Measurements from ENCODE around the gene CEP135.

The CEP135 gene

DNA sequence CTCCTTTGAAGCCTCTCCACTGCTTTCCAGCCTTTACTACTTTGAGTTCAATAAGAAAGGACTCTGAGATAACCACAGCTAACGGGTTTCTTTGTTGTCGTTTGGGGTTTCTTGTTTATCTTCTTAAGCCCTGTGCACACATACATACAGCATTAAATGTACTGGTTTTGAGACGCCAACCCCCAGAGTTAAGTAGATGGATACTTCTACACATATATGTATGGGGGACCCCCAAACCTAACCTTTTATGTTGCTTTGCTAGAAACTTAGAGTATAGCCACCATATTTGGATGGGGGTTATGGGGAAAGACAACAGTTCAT, 697 bp downstream of the CEP135 start:
- Histone ChIP-seq H3K27me3 (ENCODE audit: insufficient read depth, low read length, poor library complexity) (no peaks in the 10 kb centered on the region), H2AFZ (ENCODE audit: low read depth, low read length) (peak overlapping the region; percentile 81), H3K9me3 (ENCODE audit: insufficient read depth, low read length, severe bottlenecking) (no peaks in the 10 kb centered on the region), H3K4me2 (ENCODE audit: insufficient read depth, low read length) (peak overlapping the region; percentile 70), H4K20me1 (ENCODE audit: insufficient read depth, low read length) (no peaks in the 10 kb centered on the region), H3K27ac (ENCODE audit: low read length) (peak overlapping the region; percentile 87), H3K4me1 (ENCODE audit: insufficient read depth, low read length) (peaks cover 39% of the 10 kb centered on the region), H3K9ac (ENCODE audit: low read depth, low read length) (peak overlapping the region; percentile 78), H3K36me3 (ENCODE audit: insufficient read depth, low read length) (peaks cover 23% of the 10 kb centered on the region), H3K4me3 (ENCODE audit: low read depth in 1 of 2, low read length in 2 of 2) (peak overlapping the region; percentile 49 to 81), H3K79me2 (ENCODE audit: insufficient read depth, low read length) (peaks cover 46% of the 10 kb centered on the region)
- DNase-seq: no peak
- no peak; the same call in 2 of the 3 replicates for ATAC-seq (ENCODE audit: insufficient read depth, low read depth)
- TF ChIP-seq CTCF (IDR thresholded peaks at IDR 0.05; ENCODE audit: borderline replicate concordance, extremely low read depth, low read length, poor library complexity, severe bottlenecking): no peak
- TF ChIP-seq EZH2 (IDR thresholded peaks at IDR 0.05; ENCODE audit: borderline replicate concordance, low read depth, low read length, severe bottlenecking): no peak

- Histone ChIP-seq H3K4me3 (ENCODE audit: low read depth in 1 of 2, low read length in 2 of 2) (no peak overlapping the region), H3K9ac (ENCODE audit: low read depth, low read length) (no peak overlapping the region), H3K27ac (ENCODE audit: low read length) (no peak overlapping the region), H3K4me1 (ENCODE audit: insufficient read depth, low read length) (peaks cover 39% of the 10 kb centered on the region), H2AFZ (ENCODE audit: low read depth, low read length) (no peak overlapping the region), H3K27me3 (ENCODE audit: insufficient read depth, low read length, poor library complexity) (no peaks in the 10 kb centered on the region), H3K79me2 (ENCODE audit: insufficient read depth, low read length) (peaks cover 48% of the 10 kb centered on the region), H3K9me3 (ENCODE audit: insufficient read depth, low read length, severe bottlenecking) (no peaks in the 10 kb centered on the region), H4K20me1 (ENCODE audit: insufficient read depth, low read length) (peaks cover 3% of the 10 kb centered on the region; the same call in 1 of the 2 replicates), H3K4me2 (ENCODE audit: insufficient read depth, low read length) (peak overlapping the region; percentile 70), H3K36me3 (ENCODE audit: insufficient read depth, low read length) (peaks cover 41% of the 10 kb centered on the region)
- DNase-seq (no peak), ATAC-seq (ENCODE audit: insufficient read depth, low read depth) (no peak)
- TF ChIP-seq EZH2 (IDR thresholded peaks at IDR 0.05; ENCODE audit: borderline replicate concordance, low read depth, low read length, severe bottlenecking) (no peak), CTCF (IDR thresholded peaks at IDR 0.05; ENCODE audit: borderline replicate concordance, extremely low read depth, low read length, poor library complexity, severe bottlenecking) (no peak)
Measured at GRCh38 chr4:55951191-55951922, 2.6 kb downstream of the CEP135 start.

DNA sequence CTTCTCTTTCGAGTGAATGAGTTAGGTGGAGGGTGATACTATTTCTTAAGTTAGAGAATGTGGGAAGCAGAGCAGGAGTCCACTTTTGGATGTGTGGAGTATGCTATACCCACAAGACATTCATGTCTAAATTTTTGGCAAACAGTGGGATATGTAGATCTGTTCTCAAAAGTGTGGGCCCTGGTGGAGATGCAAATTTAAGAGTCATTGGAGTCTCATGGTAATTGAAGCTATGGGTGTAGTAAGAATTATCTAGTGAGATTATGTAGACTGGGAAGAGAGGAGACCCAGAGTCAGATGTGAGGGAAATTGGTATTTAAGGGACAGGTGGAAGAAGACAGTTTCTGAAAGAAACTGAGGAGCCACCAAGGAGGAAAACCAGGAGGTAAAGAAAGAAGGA, 7.0 kb downstream of the CEP135 start:
- Histone ChIP-seq H2AFZ (ENCODE audit: low read depth, low read length) (no peak overlapping the region), H3K79me2 (ENCODE audit: insufficient read depth, low read length) (peaks cover 28% of the 10 kb centered on the region), H3K4me3 (ENCODE audit: low read depth in 1 of 2, low read length in 2 of 2) (no peak overlapping the region), H3K27ac (ENCODE audit: low read length) (no peak overlapping the region), H3K9me3 (ENCODE audit: insufficient read depth, low read length, severe bottlenecking) (no peaks in the 10 kb centered on the region), H3K4me1 (ENCODE audit: insufficient read depth, low read length) (peaks cover 11% of the 10 kb centered on the region; the same call in 1 of the 2 replicates), H3K36me3 (ENCODE audit: insufficient read depth, low read length) (peaks cover 82% of the 10 kb centered on the region), H4K20me1 (ENCODE audit: insufficient read depth, low read length) (peaks cover 3% of the 10 kb centered on the region; the same call in 1 of the 2 replicates), H3K4me2 (ENCODE audit: insufficient read depth, low read length) (no peak overlapping the region), H3K27me3 (ENCODE audit: insufficient read depth, low read length, poor library complexity) (no peaks in the 10 kb centered on the region), H3K9ac (ENCODE audit: low read depth, low read length) (no peak overlapping the region)
- TF ChIP-seq EZH2 (IDR thresholded peaks at IDR 0.05; ENCODE audit: borderline replicate concordance, low read depth, low read length, severe bottlenecking) (no peak), CTCF (IDR thresholded peaks at IDR 0.05; ENCODE audit: borderline replicate concordance, extremely low read depth, low read length, poor library complexity, severe bottlenecking) (no peak)
- DNase-seq (no peak), ATAC-seq (ENCODE audit: insufficient read depth, low read depth) (no peak)
